ENCODE results near the gene CFAP61. TPM values are rescaled to one million over a fixed set of nuclear protein-coding genes. Genes with fewer than 3 reads are reported as not detected.

Gene CFAP61
- total RNA-seq, 1 experiment from 2014 or later, result 0.61 TPM

DNA sequence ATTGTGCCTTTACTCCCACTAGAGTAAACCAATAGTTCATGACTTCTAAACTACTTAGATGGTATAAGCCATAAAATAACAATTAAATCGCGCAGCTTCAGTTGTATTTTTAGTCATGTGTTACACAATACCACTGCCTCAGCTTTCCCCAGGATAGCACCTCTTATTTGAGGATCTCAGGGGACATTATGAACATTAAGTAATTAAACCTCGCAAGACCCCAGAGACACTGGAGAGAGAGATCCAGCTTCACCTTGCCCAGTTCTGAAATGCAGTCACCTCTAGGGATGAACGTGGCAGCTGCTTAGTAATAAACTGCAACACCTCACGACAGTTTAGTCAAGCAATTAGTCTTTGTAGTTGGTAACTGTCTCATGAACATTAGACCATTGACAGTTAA lies 87.1 kb downstream of the CFAP61 start:
- Mint-ChIP-seq H3K4me3 (no peak overlapping the region), H3K9me3 (peaks cover 6% of the 10 kb centered on the region), H3K27ac (no peak overlapping the region), H3K27me3 (ENCODE audit: low read depth) (no peaks in the 10 kb centered on the region; the same call in 1 of the 2 replicates), H3K4me1 (no peaks in the 10 kb centered on the region), H3K36me3 (no peaks in the 10 kb centered on the region)
- no peak for TF ChIP-seq CREB1 (CRISPR knock-in tag; IDR thresholded peaks at IDR 0.05)
- no peak for TF ChIP-seq CTCF (IDR thresholded peaks at IDR 0.05)
- no peak for TF ChIP-seq ZNF512 (CRISPR knock-in tag; IDR thresholded peaks at IDR 0.05; ENCODE audit: borderline replicate concordance)
- TF ChIP-seq, protein P1, sequence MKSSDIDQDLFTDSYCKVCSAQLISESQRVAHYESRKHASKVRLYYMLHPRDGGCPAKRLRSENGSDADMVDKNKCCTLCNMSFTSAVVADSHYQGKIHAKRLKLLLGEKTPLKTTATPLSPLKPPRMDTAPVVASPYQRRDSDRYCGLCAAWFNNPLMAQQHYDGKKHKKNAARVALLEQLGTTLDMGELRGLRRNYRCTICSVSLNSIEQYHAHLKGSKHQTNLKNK (CRISPR knock-in tag; IDR thresholded peaks at IDR 0.05), result no peak
- TF ChIP-seq, protein P2, sequence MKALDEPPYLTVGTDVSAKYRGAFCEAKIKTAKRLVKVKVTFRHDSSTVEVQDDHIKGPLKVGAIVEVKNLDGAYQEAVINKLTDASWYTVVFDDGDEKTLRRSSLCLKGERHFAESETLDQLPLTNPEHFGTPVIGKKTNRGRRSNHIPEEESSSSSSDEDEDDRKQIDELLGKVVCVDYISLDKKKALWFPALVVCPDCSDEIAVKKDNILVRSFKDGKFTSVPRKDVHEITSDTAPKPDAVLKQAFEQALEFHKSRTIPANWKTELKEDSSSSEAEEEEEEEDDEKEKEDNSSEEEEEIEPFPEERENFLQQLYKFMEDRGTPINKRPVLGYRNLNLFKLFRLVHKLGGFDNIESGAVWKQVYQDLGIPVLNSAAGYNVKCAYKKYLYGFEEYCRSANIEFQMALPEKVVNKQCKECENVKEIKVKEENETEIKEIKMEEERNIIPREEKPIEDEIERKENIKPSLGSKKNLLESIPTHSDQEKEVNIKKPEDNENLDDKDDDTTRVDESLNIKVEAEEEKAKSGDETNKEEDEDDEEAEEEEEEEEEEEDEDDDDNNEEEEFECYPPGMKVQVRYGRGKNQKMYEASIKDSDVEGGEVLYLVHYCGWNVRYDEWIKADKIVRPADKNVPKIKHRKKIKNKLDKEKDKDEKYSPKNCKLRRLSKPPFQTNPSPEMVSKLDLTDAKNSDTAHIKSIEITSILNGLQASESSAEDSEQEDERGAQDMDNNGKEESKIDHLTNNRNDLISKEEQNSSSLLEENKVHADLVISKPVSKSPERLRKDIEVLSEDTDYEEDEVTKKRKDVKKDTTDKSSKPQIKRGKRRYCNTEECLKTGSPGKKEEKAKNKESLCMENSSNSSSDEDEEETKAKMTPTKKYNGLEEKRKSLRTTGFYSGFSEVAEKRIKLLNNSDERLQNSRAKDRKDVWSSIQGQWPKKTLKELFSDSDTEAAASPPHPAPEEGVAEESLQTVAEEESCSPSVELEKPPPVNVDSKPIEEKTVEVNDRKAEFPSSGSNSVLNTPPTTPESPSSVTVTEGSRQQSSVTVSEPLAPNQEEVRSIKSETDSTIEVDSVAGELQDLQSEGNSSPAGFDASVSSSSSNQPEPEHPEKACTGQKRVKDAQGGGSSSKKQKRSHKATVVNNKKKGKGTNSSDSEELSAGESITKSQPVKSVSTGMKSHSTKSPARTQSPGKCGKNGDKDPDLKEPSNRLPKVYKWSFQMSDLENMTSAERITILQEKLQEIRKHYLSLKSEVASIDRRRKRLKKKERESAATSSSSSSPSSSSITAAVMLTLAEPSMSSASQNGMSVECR (CRISPR knock-in tag; IDR thresholded peaks at IDR 0.05; ENCODE audit: borderline replicate concordance), result no peak
- TF ChIP-seq ZNF416 (CRISPR knock-in tag; IDR thresholded peaks at IDR 0.05), result no peak
- no peak for TF ChIP-seq ZNF263 (CRISPR knock-in tag; IDR thresholded peaks at IDR 0.05; ENCODE audit: low read depth)
- TF ChIP-seq TEAD1 (CRISPR knock-in tag; IDR thresholded peaks at IDR 0.05), result no peak
- no peak for TF ChIP-seq PRDM15 (CRISPR knock-in tag; IDR thresholded peaks at IDR 0.05)
- no peak for TF ChIP-seq SP1 (CRISPR knock-in tag; conservative IDR thresholded peaks at IDR 0.05)
- no peak for TF ChIP-seq EMX1 (CRISPR knock-in tag; IDR thresholded peaks at IDR 0.05)
- TF ChIP-seq TCF7 (CRISPR knock-in tag; IDR thresholded peaks at IDR 0.05; ENCODE audit: low read depth), result no peak
- TF ChIP-seq RELA (CRISPR knock-in tag; IDR thresholded peaks at IDR 0.05; ENCODE audit: borderline replicate concordance), result no peak
- no peak for TF ChIP-seq E2F4 (CRISPR knock-in tag; IDR thresholded peaks at IDR 0.05; ENCODE audit: borderline replicate concordance, low read depth)
- CTCF ChIA-PET, result no interaction called here
- ATAC-seq, result no peak
- POLR2A ChIA-PET, result no interaction called here
- no peak for DNase-seq (ENCODE audit: low spot score)
